ENCODE data around the gene VPS9D1.
A peak's percentile ranks its signal among the peaks of the same experiment; 100 is the strongest.
"Not testable (repeated sequence)": the region's sequence is repeated elsewhere in the genome, so short reads cannot be mapped to it uniquely, and the experiment has no call there.

Gene VPS9D1

GRCh38 chr16:89709166-89709565 lies 11.5 kb downstream of the VPS9D1 start:
- no peak for DNase-seq

- no peak for DNase-seq
These were observed 12.2 kb downstream of the VPS9D1 start for GRCh38 chr16:89708481-89708931.

- no peak for DNase-seq
These were observed 13.0 kb downstream of the VPS9D1 start for GRCh38 chr16:89707695-89708094.

- no peak for DNase-seq
These were observed 14.0 kb downstream of the VPS9D1 start for GRCh38 chr16:89706518-89707260.

- DNase-seq: no peak
These were observed 15.7 kb downstream of the VPS9D1 start for GRCh38 chr16:89705006-89705405.

GRCh38 chr16:89704281-89704680 lies 16.4 kb downstream of the VPS9D1 start:
- no peak for DNase-seq

GRCh38 chr16:89701425-89702406 lies 19.0 kb downstream of the VPS9D1 start, which contains the start of gene SPATA2L:
Gene SPATA2L, minus strand, starts transcription at chr16:89701705. Its CDS starts 473 bp downstream, at chr16:89701232.
- DNase-seq: peak; percentile 99

- DNase-seq: peak; percentile 84
These were observed 19.9 kb downstream of the VPS9D1 start for GRCh38 chr16:89700649-89701424.

GRCh38 chr16:89700100-89700648 lies 20.5 kb downstream of the VPS9D1 start:
- DNase-seq: peak; percentile 99

GRCh38 chr16:89699629-89700099 lies 21.0 kb downstream of the VPS9D1 start:
- DNase-seq: not testable (repeated sequence)

- not testable (repeated sequence) for DNase-seq
These were observed 22.0 kb downstream of the VPS9D1 start for GRCh38 chr16:89698717-89699116.

- DNase-seq: peak; percentile 60
These were observed 22.9 kb downstream of the VPS9D1 start for GRCh38 chr16:89697616-89698331.

GRCh38 chr16:89697161-89697615 lies 23.5 kb downstream of the VPS9D1 start:
- peak; percentile 59 for DNase-seq

GRCh38 chr16:89696670-89697128 lies 24.0 kb downstream of the VPS9D1 start:
- peak; percentile 67 for DNase-seq

- DNase-seq: peak; percentile 62
These were observed 24.6 kb downstream of the VPS9D1 start for GRCh38 chr16:89695875-89696669.

- peak; percentile 59 for DNase-seq
These were observed 25.4 kb downstream of the VPS9D1 start for GRCh38 chr16:89695086-89695874.

GRCh38 chr16:89694784-89695085 lies 26.0 kb downstream of the VPS9D1 start:
- DNase-seq: not testable (repeated sequence)

GRCh38 chr16:89693931-89694783 lies 26.5 kb downstream of the VPS9D1 start:
- DNase-seq: no peak

- DNase-seq: no peak
These were observed 27.4 kb downstream of the VPS9D1 start for GRCh38 chr16:89693289-89693731.

Data from activated effector memory CD4-positive, alpha-beta T cell treated with anti-CD3 and anti-CD28 coated beads, Interleukin-2, amount 50 U/mL, for 16 hours (primary cell).